HG02678 (cell line): ENCODE data around the gene ADSS1.

Experiments
- ATAC-seq: cut with Tn5 transposase; IDR thresholded peaks from one replicate; pipeline ENCODE4 v1.9.1; 2021; ENCODE audit warnings: mild to moderate bottlenecking, moderate library complexity; ENCODE audit not compliant: unreplicated experiment

Gene ADSS1

GRCh38 chr14:104686624-104687517 is 37.2 kb upstream of the ADSS1 start:
- ATAC-seq = no peak

GRCh38 chr14:104687601-104688504 is 36.2 kb upstream of the ADSS1 start:
- ATAC-seq = no peak

- no peak for ATAC-seq
Measured at GRCh38 chr14:104688505-104689108, 35.4 kb upstream of the ADSS1 start.

DNA sequence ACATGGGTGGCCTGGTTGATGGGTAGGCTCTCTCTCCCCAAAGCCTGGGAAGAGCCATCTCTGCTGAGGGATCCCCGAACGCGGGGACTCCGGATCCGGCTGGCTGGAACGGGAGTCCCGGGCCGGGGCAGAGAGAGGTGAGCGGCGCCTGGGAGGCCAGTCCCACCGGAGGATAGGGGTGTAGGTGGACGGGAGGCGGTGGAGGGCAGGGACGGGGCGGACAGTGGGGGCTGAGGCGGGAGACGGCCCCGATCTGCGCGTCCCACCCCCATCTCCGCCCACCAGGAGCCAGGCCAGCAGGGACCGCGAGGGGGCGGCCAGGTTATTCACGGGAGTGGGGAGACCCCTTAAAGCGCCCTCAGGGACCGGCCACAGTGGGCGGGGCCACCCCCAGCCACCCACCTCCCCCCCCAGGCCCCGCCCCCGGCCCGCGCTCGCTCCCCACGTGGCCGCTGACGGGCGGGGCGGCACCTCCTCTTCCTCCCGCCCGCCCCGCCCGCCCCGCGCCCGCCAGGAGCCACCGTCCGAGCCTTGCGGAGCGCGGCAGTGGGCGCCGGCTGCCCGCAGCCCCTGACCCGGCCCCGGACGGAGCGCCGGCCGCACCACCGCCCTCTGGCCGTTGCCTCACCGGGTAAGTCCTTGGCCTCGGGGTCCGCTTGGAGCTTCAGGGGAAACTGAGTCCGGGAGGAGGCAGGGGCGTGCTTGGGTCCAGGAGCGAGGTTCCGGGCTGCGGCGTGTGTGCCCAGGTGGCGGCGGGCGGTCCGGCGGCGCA is 34.7 kb upstream of the ADSS1 start, which contains the start of gene INF2:
INF2 (plus strand) TSS at position 510 of the 772 bp plus-strand sequence. CDS start 11,748 bp downstream, outside the sequence.
- no peak for ATAC-seq

DNA sequence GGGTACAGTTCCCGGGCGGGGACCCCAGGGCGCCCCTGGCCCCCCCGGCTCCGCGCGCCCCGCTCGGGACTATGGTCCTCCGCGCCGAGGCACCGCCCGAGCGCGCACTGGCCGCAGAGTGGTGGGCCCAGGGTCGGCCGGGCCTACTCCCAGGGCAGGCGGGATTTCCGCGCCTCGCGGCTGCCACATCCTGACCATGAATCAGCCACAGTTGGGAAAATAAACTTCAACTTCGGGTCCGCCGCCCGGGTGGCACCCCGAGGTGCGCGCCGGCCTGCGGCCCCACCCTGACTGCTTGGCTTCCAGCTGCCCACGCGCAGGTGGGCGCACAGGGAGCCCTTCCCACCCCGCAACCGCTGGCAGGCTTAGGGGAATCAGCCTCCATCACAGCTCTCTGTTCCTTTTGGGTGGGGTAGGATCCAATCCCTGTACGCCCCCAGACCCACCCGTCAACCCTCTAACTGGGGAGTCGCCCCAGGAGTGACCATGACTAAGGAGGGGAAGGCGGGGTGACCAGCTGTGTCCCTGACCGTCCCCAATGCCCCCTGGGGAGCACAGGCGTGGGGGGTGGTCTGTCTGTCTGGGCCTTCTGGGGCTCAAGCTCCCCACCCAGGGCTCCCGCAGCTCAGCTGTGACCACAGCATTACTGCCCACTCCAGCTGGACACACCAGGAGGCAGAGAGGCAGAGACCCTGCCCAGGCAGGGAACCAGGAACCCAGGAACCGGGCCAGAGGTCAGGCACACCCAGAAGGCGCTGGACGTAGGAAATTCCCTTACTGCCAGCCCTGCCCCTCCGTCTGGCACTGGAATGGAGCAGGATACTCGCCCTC is 33.9 kb upstream of the ADSS1 start:
- ATAC-seq = no peak

GRCh38 chr14:104690861-104691455 is 33.1 kb upstream of the ADSS1 start:
- ATAC-seq = no peak

DNA sequence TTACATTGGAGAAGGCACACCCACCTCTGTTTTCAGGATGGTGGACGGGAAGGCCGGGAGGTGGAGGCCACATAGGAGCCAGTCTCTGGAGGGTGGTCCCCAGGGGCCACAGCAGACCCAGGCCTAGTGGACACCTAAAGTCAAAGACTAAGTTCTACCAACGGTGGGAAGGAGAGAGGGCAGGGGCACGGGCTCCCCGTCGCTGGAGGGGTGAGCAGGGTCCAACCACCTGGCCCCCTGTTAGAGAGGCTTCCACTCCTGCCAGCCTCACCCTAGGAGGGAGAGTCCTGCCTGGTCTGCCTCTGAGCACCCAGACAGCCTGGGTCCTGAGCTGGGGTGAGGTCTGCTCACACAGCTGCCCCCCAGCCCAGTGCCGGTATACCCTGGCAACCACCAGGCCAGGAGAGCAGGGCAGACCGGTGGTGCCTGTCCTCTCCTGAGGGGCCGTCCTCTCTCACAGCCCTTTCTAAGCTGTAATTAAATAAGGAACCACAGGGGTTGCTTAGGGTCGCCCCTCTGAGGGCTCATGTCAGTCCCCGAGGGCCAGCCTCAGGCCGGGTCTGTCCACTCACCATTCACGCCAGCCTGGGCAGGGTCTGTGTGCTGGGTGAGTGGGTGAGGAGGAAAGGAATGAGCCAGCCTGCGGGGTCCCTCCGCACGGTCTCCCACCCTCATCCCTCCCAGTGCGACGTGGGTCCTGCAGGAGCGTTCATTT is 32.3 kb upstream of the ADSS1 start:
- ATAC-seq = no peak

DNA sequence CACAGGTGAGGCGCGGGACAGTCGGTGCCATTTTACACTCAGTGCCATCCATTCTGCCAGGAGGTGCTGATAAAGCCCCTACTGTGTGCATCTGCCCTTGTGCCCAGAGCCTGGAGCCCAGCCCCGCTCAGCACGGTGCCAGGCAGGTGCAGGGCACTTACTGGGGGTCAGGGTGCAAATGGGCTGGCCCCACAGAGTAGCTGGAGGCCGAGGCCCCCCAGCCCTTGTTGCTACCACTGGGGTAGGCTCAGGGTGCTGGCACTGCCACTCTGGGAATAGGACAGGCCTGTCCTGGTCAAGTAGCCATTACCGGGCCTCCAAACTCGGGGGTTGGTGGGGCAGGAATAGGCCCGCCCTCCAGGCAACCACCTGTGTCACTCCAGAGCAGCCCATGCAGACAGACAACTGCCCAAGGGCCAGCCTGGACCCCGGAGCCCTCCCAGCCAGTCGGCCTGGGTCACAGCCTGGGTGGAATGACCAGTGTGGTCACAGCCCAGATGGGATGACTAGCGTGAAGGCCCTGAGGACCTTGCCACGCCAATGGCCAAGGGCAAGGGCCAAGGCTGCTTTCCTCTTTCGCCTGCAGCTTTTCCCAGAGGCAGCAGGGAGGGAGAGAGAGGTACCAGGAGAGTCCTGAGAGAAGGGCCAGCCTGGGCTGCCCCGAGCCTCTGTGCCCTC is 31.6 kb upstream of the ADSS1 start:
- ATAC-seq = no peak

DNA sequence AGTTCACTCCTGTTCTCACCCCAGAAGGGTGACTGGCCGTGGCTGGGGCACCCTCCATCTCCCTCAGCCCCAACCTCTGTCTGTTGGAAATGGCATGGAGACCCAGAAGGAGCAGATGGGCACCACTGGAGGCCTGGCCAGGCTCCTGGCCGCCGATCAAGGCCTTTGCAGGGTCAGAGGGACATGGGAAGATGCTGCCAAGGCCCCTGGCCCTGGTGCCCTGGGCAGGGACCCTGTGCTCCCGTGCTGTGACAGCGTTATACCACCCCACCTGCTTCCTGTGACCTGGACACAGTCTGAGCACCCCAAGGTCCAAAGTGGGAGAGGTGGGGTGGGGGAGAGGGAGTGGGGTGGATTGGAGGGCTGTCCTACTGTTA is 31.1 kb upstream of the ADSS1 start:
- ATAC-seq = no peak

GRCh38 chr14:104693482-104694431 is 30.3 kb upstream of the ADSS1 start:
- ATAC-seq = no peak

GRCh38 chr14:104694475-104694950 is 29.5 kb upstream of the ADSS1 start:
- no peak for ATAC-seq

DNA sequence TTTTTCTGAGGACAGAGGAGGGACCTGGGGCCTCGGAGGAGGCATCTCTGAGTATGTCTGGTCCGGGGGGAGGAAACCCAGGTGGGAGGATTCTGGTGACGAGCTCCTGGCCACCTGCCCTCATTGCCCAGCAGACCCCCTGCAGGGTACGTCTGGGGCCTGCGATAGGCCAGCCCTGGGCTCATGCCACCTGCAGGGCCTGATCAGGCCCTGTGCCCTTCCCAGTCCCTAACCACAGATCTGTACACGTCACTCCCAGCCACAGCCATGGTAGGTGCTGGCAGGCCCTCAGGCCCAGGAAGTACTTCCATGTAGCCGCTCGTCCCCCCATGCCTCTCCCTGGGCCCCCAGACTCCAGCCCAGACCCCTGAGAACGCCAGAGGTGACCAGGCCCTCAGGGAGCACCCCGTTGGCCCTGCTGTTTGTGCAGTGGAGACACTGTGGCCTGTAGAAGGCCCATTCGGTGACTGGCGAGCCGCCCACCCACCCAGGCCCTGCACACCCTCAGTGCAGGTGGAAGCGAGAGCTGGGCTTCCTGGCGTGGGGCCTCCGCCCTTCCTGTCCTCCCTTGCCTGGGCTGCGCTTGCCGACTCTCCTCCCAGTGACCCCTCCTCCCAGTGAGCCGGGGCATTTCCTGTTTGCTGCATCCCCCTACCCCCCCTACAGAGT is 28.9 kb upstream of the ADSS1 start:
- no peak for ATAC-seq

DNA sequence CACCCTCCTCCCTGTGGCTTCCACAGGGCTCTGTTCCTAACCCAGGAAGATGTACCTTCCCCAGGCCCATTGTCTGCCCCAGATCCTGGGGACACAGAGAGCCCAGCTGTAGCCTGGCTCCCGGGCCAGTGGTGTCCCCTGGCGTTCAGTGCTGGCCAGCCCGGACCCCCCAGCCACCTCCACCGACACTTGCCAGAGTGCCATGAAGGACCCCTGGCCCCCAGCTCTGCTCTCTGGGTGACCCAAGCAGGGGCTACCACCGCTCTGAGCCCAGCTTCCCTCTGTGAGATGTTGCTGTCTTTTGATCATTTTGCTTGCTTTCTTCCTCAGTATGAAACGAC is 28.4 kb upstream of the ADSS1 start:
- no peak for ATAC-seq

- ATAC-seq = no peak
Measured at GRCh38 chr14:104696671-104697316, 27.2 kb upstream of the ADSS1 start.

DNA sequence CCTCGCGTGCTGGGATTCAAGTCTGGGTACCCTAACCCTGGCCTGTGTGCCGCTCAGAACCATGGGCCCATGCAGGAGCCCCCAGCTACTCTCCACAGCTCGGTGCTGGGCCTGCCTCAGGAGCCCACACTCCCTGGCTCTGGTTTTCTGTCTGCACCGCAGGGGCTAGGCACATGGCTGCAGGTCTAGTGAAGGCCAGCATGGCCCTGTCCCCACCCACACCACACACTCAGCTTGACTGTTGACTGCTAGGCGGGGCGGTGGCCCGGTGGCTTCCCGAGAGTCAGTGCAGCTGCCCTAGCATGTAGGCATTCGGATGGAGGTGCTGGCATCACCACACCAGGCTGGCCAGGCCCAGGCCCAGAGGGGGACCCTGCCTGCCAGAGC is 26.7 kb upstream of the ADSS1 start:
- ATAC-seq = no peak
